GM18511 (cell line): ENCODE measurements around the gene JAZF1.
A peak's percentile ranks its signal among the peaks of the same experiment; 100 is the strongest.

ENCODE experiments used
- ATAC-seq: cut with Tn5 transposase; IDR thresholded peaks from one replicate; pipeline ENCODE4 v1.9.1; 2021; ENCODE audit warnings: mild to moderate bottlenecking, moderate library complexity; ENCODE audit not compliant: unreplicated experiment

The JAZF1 gene

DNA sequence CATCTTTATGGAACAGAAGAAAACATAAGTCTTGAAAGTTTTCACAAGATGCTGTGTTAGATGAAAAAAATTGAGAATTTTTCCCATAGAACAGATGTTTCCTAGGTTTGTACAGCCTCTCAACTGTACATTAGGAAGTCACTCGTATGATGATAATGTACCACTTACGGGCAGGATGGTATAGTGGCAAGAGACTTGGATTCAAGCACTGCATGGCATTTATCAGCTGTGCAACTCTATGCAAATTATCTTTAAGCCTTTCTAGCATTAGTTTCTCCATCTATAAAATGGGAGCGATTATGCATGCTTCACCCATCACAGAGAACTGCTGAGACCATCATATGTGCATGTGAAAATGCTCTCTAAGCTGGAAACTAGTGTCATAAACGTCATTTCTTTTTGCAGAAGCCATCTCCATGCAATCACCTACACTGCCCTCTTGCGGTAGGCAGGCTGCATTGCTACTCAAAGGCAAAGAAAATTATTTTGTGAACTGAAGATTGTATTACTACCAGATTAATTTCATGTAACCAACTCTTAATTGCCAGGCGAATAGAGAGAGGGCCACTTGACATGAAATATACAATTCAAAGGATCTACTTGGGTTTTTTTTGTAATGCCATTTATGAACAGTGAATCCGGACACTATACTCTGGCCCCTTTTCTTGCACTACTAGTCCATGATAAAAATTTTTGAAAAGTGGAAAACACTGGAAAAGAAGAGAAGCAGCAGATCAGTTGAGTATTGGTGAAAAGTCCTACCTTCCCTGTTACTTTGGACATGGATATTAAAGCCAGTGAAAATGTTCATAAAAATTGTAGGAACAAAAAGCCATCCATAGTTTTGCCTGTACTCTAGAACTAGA, 102.3 kb downstream of the JAZF1 start:
- ATAC-seq: no peak

DNA sequence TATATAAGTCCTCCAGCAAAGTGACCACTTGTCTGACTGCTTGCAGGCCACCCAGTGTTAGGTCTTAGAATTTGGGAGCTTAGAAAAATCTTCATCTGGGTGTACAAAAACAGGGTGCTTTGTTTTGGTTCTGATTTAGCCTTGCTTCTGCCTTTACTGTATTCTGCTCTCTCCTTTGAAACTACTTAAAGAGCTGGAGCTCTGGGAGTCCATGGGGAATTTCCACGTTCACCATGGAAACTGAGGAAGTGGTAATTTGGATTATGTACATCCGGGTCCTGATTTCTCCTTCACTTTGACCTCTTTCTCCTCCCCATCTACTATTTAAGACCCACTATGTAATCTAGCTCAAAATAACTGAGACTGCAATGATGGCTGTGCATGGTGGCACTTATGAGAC, 103.0 kb downstream of the JAZF1 start:
- ATAC-seq: no peak

- ATAC-seq: no peak
These were observed 104.0 kb downstream of the JAZF1 start for GRCh38 chr7:28076423-28077200.

GRCh38 chr7:28075674-28076358, 104.8 kb downstream of the JAZF1 start:
- no peak for ATAC-seq

DNA sequence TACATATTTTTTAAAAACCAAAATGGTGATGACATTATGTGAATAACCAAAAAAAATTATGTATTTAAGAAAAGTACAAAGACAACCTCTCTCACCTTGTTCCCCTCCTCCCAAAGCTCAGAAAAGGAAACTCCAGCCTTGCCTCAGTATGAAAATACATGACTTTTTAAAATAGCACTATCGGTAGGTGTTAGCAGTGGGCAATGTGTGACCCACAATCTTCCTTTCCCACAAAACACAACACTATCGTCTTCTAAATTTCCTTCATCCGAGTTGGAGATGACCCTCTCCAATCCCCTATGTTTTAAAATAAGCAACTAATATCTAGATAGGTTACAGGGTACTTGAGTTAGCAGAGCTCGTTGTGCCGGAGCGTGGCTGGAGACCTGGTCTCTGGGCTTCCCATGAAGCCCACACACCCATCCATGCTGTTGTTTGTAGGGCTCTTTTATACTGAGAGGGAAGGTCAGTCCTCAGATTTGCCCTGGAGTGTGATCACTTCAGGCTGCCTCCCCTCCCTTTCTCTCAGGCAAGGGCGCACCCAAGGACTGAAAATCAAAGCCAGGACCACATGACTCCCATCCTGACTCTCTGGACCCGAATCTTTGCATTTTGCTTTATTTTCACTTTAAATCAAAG, 107.6 kb downstream of the JAZF1 start:
- no peak for ATAC-seq

DNA sequence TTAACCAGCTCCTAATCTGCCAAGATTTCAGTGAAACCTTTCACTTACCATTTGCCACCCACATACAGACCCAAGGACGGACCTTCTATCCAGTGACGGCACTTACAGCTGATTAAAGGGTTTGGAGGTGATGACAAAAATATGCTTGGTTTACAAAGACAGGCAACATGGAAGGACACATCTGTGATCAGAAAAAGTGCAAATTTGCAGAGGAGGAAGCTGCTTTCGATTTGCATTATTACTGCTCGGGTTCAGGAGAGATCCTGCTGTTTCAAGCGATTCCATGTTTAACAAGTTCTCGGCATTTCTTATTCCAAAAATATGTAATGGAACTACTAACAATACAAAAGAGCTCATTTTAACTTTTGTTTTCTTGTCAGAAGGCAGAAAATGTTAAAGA, 109.0 kb downstream of the JAZF1 start:
- ATAC-seq: no peak

DNA sequence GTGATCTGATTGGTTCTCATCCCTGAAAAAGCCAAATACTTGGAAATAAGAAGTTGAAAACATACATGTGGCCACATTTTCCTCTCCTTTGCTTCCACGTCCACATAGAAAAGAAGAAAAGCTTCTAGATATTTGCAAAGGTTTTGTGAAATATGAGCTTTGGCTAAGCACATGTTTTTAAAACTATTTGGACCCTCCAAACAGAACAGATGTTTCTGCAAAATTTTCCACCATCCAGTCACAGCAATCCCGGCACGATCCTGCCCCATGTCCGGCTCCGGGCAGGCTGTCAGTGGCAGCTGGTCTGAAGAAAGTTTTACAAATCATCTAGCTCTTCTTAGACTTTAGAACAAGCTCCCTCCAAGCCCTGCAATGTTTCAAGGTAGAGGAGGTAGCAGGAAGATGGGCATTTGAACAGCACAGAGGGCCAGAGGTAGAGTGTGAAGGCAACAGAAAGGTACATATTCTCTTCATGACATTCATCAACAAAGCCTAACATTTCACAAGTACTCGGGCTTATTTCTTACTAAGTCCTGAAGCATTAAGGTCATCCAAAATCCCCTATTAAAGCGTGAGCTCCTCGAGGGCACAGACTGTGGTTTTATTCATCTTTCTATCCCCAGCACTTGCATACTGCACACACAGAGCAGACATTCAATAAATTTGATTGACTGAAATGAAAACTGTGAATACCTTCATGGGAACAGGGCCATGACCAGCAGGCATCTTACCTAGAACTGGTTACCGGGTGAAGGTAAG, 110.1 kb downstream of the JAZF1 start:
- no peak for ATAC-seq

DNA sequence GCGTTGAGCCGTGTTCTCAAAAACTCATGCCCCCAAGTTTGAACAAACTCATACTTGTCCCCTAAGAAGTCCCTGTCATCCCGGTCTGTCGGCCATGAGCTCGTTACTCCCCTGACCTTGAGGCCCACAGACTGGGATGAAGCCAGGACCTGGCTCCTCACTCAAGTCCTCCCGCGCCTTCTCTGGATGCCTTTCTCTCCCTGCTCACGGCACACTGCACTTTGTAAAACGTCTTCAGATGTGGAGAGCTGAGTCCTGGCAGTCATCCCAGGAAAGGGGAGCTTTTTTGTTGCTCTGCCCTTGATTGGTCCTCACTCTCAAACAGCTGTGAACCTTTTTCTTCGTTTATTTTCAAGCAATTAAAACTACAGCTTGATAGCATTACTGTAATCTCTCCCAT, 110.8 kb downstream of the JAZF1 start:
- ATAC-seq: no peak

DNA sequence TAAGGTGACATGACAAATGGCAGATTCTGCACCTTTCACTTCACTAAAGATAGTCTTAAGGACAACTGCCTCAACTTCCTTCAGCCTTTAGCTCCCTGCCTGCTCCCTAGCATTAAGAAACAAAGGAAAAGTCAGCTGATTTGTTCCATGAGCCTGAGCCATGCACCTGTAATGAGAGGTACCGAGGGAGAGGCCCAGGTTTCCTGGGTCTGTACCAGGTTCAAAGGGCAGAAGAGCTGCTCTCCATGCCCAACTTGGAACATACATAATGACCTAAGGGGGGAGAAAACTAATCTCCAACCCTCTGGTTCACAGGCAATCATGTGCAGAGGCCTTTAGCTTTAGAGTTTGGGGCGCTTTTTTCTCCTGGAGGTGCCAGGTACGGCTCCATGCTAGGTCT, 111.2 kb downstream of the JAZF1 start:
- no peak for ATAC-seq

DNA sequence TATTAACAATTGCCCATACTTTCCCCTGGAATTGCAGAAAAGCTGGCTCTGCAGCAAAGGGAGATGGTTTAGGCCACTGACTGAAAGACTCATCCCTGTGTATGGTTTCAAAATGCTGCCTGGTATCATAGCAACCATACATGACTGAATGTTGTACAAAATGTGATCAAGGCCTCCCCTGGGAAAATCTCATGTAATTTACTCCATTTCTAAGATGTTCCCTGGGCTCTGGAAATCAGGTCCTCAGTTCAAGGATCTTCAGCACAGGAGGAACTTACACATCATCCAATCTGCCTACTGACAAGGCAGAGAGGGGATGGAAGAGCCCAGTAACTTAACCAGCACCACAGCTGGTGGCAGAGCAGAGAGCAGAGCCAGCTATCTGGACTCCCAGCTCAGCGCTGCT, 111.8 kb downstream of the JAZF1 start:
- no peak for ATAC-seq

DNA sequence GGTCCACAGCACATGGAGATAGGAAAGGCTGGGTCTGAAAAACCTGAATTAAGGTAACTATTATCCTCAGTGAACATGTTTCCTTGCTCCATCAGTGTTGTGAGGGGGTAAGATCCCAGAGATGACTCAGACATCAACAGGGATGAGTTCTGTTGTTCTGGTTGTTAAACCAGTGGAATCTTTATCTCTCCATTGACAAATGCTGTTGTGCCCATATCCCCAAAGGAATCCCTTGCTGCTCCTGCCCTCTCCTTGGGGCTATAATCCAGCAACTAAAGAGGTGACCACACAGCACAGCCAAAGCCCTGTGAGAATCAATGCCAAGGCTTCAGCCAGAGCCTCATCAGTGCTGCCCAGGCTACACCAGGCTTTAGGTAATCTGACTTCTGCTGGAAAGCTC, 113.4 kb downstream of the JAZF1 start:
- ATAC-seq: no peak

DNA sequence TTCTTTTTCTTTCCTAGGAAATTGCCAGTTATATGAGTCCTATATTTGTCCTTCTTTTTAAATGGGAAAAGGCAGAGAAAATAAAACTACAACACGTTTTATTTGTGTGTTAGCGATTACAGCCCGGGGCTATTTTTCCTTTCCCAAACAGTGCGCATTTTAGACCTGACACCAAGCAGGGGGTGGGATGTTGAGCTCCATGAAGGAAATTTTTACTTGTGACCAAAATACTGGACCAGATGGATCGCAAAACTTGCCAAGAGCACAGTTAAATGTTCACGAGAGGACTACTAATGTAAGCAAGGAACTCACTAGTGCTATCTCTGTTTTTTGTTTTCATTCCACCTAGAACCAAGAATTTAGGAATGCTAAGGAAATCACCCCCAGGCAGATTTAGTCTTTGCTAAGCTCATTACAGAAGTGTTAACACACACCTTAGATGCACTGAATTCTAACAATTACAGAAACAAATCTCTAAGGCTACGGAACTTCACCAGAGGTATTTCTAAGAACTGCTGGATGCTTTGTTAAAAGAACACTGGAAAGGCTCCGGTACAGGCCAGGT, 114.8 kb downstream of the JAZF1 start:
- ATAC-seq: no peak

DNA sequence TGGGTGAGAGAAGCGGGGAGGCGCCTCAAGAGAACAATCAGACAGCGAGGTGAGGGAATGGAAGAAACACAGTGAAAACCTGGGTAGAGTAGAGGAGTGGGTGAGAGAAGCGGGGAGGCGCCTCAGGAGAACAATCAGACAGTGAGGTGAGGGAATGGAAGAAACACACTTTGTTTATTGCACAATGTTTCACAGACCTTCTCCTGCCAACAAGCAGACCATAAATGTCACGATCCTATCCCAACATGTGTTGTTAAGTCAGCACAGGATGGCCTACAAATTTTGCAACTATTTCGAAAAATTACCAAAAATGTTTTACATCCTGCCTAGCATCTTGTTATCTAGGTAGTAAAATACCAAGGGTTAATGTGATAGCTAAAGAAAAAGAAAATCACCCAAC, 115.3 kb downstream of the JAZF1 start:
- no peak for ATAC-seq

DNA sequence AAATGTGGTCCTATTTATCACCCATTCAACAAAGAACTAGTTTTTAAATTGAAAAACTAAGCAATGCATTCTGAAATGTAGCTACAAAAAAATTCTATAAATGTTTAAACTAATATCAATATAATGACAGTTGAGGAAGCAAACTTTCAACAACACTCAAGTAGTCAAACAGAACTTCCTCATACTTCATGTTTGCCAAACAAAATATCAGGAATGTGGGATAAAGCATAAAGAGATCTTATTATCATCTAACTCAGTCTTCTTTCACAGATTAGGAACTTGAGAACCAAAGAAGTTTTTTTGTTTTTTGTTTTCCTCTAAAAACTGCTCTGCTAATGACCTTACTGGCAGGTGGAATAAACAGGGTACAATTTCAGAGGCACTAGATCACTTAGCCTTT, 116.2 kb downstream of the JAZF1 start:
- no peak for ATAC-seq

DNA sequence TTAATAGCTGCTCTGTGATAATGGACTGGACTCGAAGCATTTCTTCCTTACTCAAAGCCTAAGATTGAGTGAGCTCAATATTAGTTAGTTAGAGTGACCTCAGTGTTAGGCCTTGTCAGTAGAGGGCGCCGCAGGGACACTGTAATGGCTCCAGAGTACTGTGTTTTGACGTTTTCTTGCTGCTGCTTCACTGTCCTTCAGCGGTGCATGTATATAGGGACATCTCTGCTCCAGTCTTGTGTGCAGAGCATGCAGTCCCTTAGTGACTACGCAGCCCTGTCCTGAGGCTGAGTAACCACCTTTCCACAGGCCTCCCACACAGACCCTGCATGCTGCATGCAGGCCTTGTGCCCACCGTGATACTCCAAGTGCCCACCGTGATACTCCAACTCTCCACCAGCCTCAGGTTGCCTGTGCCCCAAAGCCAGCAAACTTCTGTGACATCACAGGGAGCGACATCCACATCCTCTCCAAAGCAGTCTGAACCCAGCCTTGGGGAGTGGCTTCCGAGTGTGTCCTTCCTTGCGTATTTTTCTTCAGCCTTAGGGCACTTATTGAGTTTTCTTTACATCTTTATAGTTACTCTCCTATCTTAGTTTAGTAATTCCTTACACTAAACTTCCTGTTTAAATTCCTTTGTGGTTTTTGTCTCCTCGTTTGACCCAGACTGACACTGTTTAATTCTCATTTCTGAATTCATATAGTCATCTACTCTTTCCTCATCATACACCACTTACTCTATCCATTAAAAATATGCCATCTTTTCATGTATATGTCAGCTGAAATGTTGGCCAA, 118.2 kb downstream of the JAZF1 start:
- peak; percentile 87 for ATAC-seq

- no peak for ATAC-seq
These were observed 118.8 kb downstream of the JAZF1 start for GRCh38 chr7:28061824-28062196.

DNA sequence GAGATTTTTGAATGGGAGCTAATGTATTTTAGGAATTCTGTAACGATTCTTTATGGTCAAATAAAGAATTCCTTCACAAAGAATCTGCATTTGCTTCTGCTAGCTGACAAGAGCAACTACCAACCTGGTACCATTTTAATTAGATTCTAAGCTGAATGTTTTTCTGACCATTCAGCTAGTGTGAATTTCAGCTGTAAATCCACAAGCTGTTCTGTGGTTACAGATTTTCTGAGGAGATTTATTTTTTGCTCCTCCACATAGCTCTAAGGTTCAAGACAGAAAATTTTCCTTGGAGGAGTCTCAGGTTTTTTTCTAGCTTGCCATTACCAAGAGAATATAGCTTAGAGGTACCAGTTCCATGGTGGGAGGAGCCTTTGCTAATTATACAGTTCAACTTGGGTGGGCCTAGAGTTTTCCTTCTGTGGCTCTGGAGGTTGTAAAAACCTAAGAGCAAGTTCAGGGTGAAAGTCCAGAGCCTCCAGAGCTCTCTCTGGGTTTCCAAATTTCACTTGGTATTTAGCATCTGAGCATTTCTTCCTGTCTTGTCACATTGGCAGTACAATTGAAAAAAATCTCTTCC, 120.1 kb downstream of the JAZF1 start:
- ATAC-seq: no peak

DNA sequence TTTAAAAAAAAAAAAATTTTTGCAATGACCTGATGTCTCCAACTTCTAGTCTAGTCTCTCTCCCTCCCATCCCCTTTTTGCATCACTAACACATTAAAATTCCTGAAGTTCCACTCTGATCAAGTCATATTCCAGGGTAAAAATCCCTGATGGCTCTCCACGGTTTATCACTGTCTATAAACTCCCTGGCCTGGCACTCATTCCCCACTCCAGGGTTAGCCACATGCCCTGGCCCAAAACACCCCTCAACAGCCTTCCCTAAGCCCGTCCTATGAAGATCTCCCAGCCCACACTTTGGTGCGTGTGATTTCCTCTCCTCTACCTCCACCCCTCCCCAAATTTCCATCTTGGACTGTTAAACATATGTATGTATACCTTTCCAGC, 125.4 kb downstream of the JAZF1 start:
- ATAC-seq: no peak

GRCh38 chr7:28054531-28055160, 125.9 kb downstream of the JAZF1 start:
- ATAC-seq: no peak
